Stimulated activated CD4-positive, alpha-beta T cell treated with anti-CD3 and anti-CD28 coated beads, Interleukin-4, amount 100 ng/mL, for 4 hours (primary cell): Measurements from ENCODE around the gene LMTK2.
"Not testable (repeated sequence)": the region's sequence is repeated elsewhere in the genome, so short reads cannot be mapped to it uniquely, and the experiment has no call there.

ENCODE experiments used
- DNase-seq, 2 experiments: peaks; one replicate each; pipeline ENCODE4 v3.0.0-alpha.2; 2020

LMTK2 gene

DNA sequence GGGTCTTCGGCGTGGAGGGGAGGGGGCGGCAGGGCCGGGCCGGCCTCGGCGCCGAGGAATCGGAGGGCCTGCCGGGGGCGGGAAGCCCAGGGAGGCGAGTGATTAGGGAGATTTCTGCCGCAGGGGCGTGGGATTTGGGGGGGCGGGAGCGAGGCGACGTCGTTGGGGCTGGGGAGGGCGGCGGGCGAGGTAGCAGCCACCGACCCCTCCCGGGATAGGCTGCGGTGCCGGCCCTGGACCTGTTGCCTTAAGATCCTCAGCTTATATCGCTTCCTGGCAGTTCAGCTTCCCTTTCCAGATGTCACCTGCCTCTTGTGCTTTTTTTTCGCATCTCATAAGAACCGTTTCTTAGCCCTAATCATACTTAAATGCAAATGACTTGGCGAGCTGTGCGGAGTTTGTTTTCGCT is 655 bp downstream of the LMTK2 start:
- DNase-seq = no peak

GRCh38 chr7:98110249-98111022 is 3.8 kb downstream of the LMTK2 start:
- DNase-seq = no peak

DNA sequence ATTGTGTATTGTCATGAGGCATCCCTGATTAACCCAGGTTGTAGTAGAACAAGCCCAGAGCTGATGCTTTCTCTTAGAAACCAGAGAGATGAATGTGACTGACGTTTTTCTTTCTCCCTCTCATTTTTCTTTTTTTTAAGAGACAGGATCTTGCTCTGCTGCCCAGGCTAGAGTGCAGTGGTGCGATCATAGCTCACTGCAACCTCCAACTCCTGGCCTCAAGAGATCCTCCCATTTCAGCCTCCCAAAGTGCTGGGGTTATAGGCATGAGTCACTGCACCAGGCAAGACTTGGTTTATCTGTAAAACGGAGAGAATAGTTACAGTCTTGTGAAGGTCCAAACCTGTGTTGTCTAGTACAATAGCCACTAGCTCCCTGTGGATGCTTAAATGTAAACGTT is 5.4 kb downstream of the LMTK2 start:
- no peak for DNase-seq

DNA sequence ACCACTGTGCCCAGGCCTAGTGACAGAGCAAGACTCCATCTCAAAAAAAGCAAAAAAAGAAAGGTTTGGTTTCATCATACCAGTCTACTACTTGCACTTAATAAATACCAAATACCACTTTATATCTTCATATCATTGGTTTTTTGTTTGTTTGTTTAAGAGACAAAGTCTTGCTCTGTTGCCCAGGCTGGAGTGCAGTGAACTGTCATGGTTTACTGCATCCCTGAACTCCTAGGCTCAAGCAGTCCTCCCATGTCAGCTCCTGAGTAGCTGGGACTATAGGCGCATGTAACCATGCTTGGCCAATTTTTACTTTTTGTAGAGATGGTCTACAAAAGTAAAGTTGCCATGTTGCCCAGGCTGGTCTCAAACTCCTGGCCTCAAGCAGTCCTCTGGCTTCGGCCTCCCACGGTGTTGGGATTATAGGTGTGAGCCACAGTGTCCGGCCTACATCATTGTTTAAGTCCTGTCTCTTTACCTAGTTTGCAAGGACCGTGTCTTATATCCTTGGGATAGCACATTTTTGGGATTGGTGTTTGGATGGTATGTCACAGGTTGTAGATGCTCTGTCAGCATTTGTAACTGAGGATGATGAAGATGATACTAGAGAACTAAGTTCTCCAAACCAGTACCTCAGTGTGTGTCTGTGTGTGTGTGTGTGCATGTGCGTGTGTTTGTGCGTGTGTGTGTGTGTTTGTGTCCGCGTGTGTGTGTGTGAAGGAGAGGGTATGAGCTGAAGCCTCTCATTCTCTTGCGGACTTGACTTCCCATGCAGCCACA is 9.3 kb downstream of the LMTK2 start:
- no peak for DNase-seq

- no peak for DNase-seq
These were observed 10.2 kb downstream of the LMTK2 start for GRCh38 chr7:98116656-98117461.

- no peak for DNase-seq
These were observed 12.7 kb downstream of the LMTK2 start for GRCh38 chr7:98119256-98119918.

DNA sequence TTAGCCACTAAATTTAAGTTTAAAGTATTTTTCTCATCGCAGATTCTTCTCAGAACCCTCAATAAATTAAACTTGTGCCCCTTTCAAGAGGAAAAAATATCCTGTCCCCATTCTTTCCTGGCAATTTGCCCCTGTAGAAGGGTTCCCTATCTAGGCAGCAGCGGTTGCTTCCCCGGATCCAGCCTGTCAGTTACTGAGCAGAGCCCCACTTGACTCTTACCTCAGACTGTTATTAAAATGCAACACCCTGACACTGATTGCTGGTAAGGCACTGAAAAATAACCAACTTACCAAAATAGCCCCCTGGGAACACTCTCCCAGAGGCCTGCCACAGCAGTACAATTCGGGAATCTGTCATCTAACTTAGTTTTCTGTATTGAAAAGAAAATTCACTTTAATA is 13.9 kb downstream of the LMTK2 start:
- DNase-seq = no peak

DNA sequence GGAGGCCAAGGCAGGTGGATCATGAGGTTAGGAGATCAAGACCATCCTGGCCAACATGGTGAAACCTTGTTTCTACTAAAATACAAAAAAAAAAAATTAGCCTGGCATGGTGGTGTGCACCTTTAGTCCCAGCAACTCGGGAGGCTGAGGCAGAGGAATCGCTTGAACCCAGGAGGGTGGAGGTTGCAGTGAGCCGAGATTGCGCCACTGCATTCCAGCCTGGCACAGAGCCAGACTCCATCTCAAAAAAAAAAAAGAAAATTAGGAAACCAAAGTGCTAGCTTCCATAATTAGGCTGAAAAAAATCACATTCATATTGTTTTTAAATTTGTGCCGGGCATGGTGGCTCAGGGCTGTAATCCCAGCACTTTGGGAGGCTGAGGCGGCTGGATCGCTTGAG is 14.7 kb downstream of the LMTK2 start:
- DNase-seq = not testable (repeated sequence)

- no peak for DNase-seq
These were observed 16.7 kb downstream of the LMTK2 start for GRCh38 chr7:98123365-98123696.

- DNase-seq = no peak
These were observed 19.1 kb downstream of the LMTK2 start for GRCh38 chr7:98125759-98126158.

DNA sequence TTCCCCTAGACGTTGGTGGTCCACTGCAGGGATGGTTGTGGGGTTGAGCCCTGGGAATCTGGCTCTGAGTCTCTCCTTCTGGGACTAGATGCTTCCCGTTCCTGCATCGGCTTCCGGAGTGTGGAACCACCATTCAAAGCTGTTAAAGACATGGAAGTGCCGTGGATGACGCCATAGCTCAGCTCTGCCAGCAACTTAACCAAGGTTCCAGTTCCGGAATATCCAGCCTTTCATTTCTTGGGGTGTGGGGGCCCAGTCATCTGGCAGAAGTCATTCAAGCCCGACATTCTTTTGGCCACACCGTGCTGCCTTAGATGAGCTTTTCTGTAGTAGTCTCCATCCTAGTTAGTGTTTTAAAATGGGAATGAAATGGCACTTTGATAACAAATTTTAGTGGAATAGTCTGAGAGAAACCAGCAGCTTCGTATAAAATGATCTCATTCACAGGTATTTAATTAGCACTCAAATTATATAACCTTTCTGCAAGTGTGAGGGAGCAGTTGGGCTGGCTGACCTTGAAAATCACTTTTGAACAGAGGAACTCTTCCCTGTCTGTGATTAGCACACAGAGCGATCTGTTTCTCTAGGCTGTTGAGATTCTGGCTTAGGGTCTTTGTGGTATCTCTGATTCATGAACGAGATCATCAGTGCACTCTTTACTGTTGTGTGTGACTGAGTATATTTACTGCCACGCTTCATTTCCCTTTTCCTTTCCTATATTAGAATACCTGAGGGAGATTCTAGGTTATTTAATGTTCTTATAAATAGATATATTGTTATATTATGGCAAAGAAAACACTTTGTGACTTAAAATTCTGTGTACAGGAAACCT is 19.9 kb downstream of the LMTK2 start:
- no peak for DNase-seq

- DNase-seq = no peak
These were observed 21.7 kb downstream of the LMTK2 start for GRCh38 chr7:98128346-98128745.

DNA sequence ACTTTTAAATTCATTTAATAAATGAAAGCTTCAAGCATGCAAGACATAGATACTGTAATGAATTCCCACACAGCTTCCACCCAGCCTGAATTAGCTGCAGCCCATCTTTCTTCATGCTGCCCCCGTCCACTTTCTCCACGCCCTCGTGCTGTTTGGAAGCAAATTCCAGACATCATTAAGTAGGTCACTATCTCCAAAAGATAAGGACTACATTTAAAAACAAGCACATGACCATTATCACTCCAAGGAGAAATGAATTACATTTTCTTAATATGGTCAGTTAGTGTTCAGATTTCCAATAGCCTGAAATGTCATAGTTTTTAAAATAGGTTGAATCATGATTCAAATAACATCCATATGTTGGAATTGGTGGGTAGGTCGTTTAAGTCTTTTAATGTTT is 24.3 kb downstream of the LMTK2 start:
- no peak for DNase-seq

GRCh38 chr7:98133181-98133580 is 26.5 kb downstream of the LMTK2 start:
- no peak for DNase-seq

DNA sequence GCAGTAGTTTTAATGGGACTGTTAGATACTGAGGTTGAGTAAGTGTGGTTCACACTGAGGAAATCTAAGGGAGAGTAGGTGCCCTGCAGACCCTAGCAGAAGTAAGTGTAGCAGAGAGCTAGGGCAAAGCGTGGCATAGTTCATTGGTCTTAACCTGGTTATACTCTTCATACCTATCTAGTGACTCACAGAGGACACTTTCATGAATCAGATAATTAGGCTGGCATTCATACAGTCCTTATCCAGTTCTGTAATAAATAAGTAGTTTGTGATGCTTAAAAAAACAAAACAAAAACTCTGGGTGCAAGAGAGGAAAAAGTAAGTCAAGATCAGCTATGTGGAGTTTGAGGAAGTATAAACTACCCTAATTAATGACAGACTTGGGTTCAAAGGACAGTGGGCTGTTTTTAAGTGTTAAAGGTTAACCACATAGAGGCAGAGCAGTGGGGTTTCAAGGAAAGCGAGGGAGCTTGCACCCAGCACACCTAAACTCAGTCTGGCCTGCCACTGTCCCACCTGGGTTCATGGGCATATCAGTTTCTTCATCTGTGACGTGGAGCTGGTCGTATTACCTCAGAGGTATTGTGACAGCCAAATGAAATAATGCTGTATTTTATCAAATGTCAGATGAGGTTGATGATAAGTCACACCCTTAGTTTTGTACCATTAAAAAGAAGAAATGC is 27.1 kb downstream of the LMTK2 start:
- no peak for DNase-seq

DNA sequence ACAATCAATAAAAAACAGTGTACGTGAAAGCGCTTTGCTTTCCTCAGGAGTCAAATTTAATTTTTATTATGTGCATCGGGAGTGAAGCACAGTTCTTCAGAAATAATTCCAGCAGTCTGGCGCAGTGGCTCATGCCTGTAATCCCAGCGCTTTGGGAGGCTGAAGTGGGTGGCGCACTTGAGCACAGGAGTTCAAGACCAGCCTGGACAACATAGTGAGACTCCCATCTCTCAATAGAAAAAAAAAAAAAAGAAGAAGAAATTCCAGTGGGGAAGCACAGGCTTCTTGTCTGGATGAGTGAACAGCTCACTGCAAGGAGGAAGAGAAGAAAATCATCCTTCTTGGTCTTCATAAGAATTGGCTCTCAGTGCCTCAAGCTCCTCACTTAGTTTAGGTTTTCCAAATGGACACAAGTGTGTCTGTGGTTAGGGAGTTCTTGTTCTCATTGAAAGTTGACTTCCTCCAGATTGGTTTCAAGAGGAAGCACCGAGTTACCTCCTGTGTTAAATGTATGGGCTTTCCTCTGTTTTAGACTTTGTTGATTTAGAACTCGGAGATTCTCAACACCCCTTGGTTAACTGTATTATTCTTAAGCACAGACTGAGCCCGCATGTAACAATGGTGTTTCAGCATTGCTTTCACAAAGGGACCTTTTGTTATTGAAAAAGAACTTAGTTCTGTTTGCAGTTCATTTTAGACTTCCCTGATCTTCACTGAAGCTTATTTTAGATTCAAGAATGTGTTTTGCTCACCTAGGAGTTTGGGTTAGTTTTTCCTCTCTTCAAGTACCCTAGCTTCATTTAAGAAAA is 28.0 kb downstream of the LMTK2 start:
- DNase-seq = no peak

GRCh38 chr7:98135984-98136383 is 29.3 kb downstream of the LMTK2 start:
- DNase-seq = no peak

DNA sequence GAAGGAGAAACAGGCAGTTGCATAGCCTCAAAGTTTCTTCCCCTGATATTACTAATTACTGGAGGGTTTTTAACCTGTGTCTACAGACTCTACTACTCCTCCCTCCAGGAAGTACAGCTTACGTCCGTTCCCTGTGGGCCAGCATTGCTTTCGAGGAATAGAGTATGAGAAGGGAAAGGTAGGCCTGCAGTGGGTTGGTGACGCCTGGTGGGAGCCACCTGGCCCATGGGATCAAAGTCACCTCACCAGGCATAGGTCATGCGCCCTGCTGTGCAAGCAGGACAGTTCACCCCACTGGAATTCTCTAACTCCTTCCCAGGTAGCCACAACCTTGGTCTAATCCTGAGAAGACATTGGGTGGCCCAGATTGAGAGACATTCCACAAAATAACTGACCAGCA is 29.8 kb downstream of the LMTK2 start:
- DNase-seq = no peak

GRCh38 chr7:98137134-98137825 is 30.6 kb downstream of the LMTK2 start:
- DNase-seq = no peak

GRCh38 chr7:98137826-98138151 is 31.1 kb downstream of the LMTK2 start:
- no peak for DNase-seq
